Measurements from ENCODE around the gene ZFYVE9.

ZFYVE9 gene

GRCh38 chr1:52249831-52250230, 107.9 kb downstream of the ZFYVE9 start:
- no peak for DNase-seq

GRCh38 chr1:52253421-52253820, 111.5 kb downstream of the ZFYVE9 start:
- DNase-seq, result no peak

GRCh38 chr1:52259886-52260285, 118.0 kb downstream of the ZFYVE9 start:
- no peak for DNase-seq

- no peak for DNase-seq
These were observed 121.4 kb downstream of the ZFYVE9 start for GRCh38 chr1:52263153-52263910.

- DNase-seq, result no peak
These were observed 122.7 kb downstream of the ZFYVE9 start for GRCh38 chr1:52264530-52265115.

GRCh38 chr1:52266507-52266906, 124.6 kb downstream of the ZFYVE9 start:
- no peak for DNase-seq

- DNase-seq, result no peak
These were observed 126.5 kb downstream of the ZFYVE9 start for GRCh38 chr1:52268372-52268771.

GRCh38 chr1:52281518-52281917, 139.6 kb downstream of the ZFYVE9 start:
- DNase-seq, result no peak

- DNase-seq, result no peak
These were observed 146.4 kb downstream of the ZFYVE9 start for GRCh38 chr1:52288286-52288685.

GRCh38 chr1:52294580-52294979, 152.7 kb downstream of the ZFYVE9 start:
- DNase-seq, result no peak

- peak; percentile 1 for DNase-seq
These were observed 154.5 kb downstream of the ZFYVE9 start for GRCh38 chr1:52296345-52296744.

- DNase-seq, result no peak
These were observed 163.7 kb downstream of the ZFYVE9 start for GRCh38 chr1:52305417-52306226.

- DNase-seq, result no peak
These were observed 164.5 kb downstream of the ZFYVE9 start for GRCh38 chr1:52306227-52307006.

GRCh38 chr1:52321061-52321460, 179.2 kb downstream of the ZFYVE9 start:
- no peak for DNase-seq

GRCh38 chr1:52323731-52324130, 181.8 kb downstream of the ZFYVE9 start:
- peak; percentile 12 for DNase-seq

- DNase-seq, result no peak
These were observed 183.9 kb downstream of the ZFYVE9 start for GRCh38 chr1:52325786-52326185.

- no peak for DNase-seq
These were observed 186.7 kb downstream of the ZFYVE9 start for GRCh38 chr1:52328615-52329014.

GRCh38 chr1:52332411-52332810, 190.5 kb downstream of the ZFYVE9 start:
- DNase-seq, result no peak

GRCh38 chr1:52334906-52335528, 193.1 kb downstream of the ZFYVE9 start:
- DNase-seq, result no peak

- no peak for DNase-seq
These were observed 195.6 kb downstream of the ZFYVE9 start for GRCh38 chr1:52337439-52337838.

GRCh38 chr1:52341655-52342260, 199.9 kb downstream of the ZFYVE9 start:
- DNase-seq, result no peak

GRCh38 chr1:52343979-52344378, 202.1 kb downstream of the ZFYVE9 start:
- DNase-seq, result no peak
